GM12878 (cell line): ENCODE data around the gene RPS27L. TPM values are rescaled to one million over a fixed set of nuclear protein-coding genes. Genes with fewer than 3 reads are reported as not detected.

Experiments used
- ATAC-seq: fragments of 200-7000 bp; cut with Tn5 transposase; 3 replicates; pipeline ENCODE4 v1.9.1; 2020; ENCODE audit warnings: mild to moderate bottlenecking, moderate library complexity
- BruUV-seq: library from RNA; stranded (reverse); fragments of 400-500 nt; replicated peaks from 2 replicates; lab custom pipeline; 2021; lab: Mats Ljungman, UMichigan
- CTCF ChIA-PET: fragments of 300-600 bp; sonication (Branson Sonifier 250); formaldehyde crosslinking; extraction: SDS; loops from one replicate; lab custom pipeline; 2021; ENCODE audit warnings: inconsistent platforms; lab: Yijun Ruan, JAX
- POLR2A ChIA-PET: fragments of 350-600 bp; formaldehyde crosslinking; extraction: SDS; loops from one replicate; lab custom pipeline; 2021; ENCODE audit warnings: inconsistent platforms; lab: Charles Lee
- RAD21 ChIA-PET: fragments of 300-600 bp; sonication (Branson Sonifier 250); formaldehyde crosslinking; loops from one replicate; lab custom pipeline; 2023; ENCODE audit warnings: antibody characterized with exemption; ENCODE audit not compliant: unreplicated experiment; lab: Charles Lee
- SMC1A ChIA-PET: fragments of 300-600 bp; sonication (Branson Sonifier 250); formaldehyde crosslinking; loops from one replicate; lab custom pipeline; 2023; ENCODE audit not compliant: unreplicated experiment, uncharacterized antibody; lab: Charles Lee
- DNase-seq: peaks from one replicate; pipeline ENCODE4 v3.0.0-alpha.2; 2011; ENCODE audit warnings: low read depth, low spot score
- FAIRE-seq: peaks from 3 replicates; lab custom pipeline; 2011; peaks lifted over from hg19 to GRCh38; lab: Jason Lieb, UNC
- H2AFZ ChIP-seq: 2 replicates; pipeline ENCODE4 v1.6.0; 2011; ENCODE audit warnings: low read depth, low read length, control low read depth; ENCODE audit not compliant: control insufficient read depth
- H3K27ac ChIP-seq: 2 replicates; pipeline ENCODE4 v1.5.1; 2011; ENCODE audit warnings: control low read depth; ENCODE audit not compliant: control insufficient read depth, insufficient read depth
- H3K27me3 ChIP-seq, 2 experiments: replicated peaks in 1 of 2; 2 replicates each; pipeline versions ENCODE4 v1.6.0 to v1.6.1; 2011; ENCODE audit warnings: low read length in 1 of 2; ENCODE audit not compliant: control insufficient read depth in 2 of 2, insufficient read depth in 2 of 2
- H3K36me3 ChIP-seq, 2 experiments: 2 replicates each; pipeline ENCODE4 v1.5.1; 2011; ENCODE audit warnings: low read length in 1 of 2; ENCODE audit not compliant: control insufficient read depth in 2 of 2, insufficient read depth in 2 of 2
- H3K4me1 ChIP-seq: 2 replicates; pipeline ENCODE4 v1.6.1; 2011; ENCODE audit warnings: mild to moderate bottlenecking, low read length, moderate library complexity, mixed read lengths; ENCODE audit not compliant: control insufficient read depth, insufficient read depth
- H3K4me2 ChIP-seq: 2 replicates; pipeline ENCODE4 v1.6.0; 2011; ENCODE audit warnings: control low read depth; ENCODE audit not compliant: control insufficient read depth, insufficient read depth
- H3K4me3 ChIP-seq: fragments of 200-600 bp; sonication (generic); 2 replicates; pipeline ENCODE4 v1.5.1; 2016
- H3K79me2 ChIP-seq: 2 replicates; pipeline ENCODE4 v1.6.0; 2011; ENCODE audit warnings: low read length; ENCODE audit not compliant: control insufficient read depth, insufficient read depth
- H3K9ac ChIP-seq: 2 replicates; pipeline ENCODE4 v1.8.0; 2011; ENCODE audit warnings: low read length, control low read depth, mixed read lengths; ENCODE audit not compliant: control insufficient read depth, insufficient read depth
- H3K9me3 ChIP-seq: replicated peaks from 3 replicates; pipeline ENCODE4 v1.5.1; 2011; ENCODE audit warnings: mild to moderate bottlenecking, low read length; ENCODE audit not compliant: control insufficient read depth, insufficient read depth
- H4K20me1 ChIP-seq: 2 replicates; pipeline ENCODE4 v1.6.0; 2011; ENCODE audit not compliant: control insufficient read depth, insufficient read depth
- ATF7 ChIP-seq: fragments of 450-650 bp; IDR thresholded peaks from 2 replicates; pipeline ENCODE4 v1.6.1; 2016; ENCODE audit warnings: low read depth, mild to moderate bottlenecking
- BCL11A ChIP-seq: IDR thresholded peaks from 2 replicates; pipeline ENCODE4 v1.6.1; 2011; ENCODE audit warnings: low read depth, low read length
- BMI1 ChIP-seq: fragments of 450-650 bp; IDR thresholded peaks from 2 replicates; pipeline ENCODE4 v1.6.1; 2016; ENCODE audit warnings: mild to moderate bottlenecking, moderate library complexity, borderline replicate concordance
- FOS ChIP-seq: IDR thresholded peaks from 3 replicates; pipeline ENCODE4 v1.6.1; 2011; ENCODE audit warnings: borderline replicate concordance; ENCODE audit not compliant: insufficient read length; ENCODE audit errors: extremely low read depth
- FOXM1 ChIP-seq: IDR thresholded peaks from 2 replicates; pipeline ENCODE4 v1.6.1; 2012; ENCODE audit warnings: low read depth, mild to moderate bottlenecking, inconsistent platforms, low read length, moderate library complexity
- HDAC2 ChIP-seq: fragments of 200-600 bp; sonication (generic); IDR thresholded peaks from 2 replicates; pipeline ENCODE4 v1.6.1; 2017
- MTA3 ChIP-seq: IDR thresholded peaks from 2 replicates; pipeline ENCODE4 v1.6.1; 2012; ENCODE audit warnings: low read length, inconsistent platforms, borderline replicate concordance
- MYB ChIP-seq: fragments of 150-350 bp; IDR thresholded peaks from 2 replicates; pipeline ENCODE4 v1.6.1; 2014; ENCODE audit warnings: mild to moderate bottlenecking, low read depth, low read length, borderline replicate concordance
- POU2F2 ChIP-seq: IDR thresholded peaks from 3 replicates; pipeline ENCODE4 v1.6.1; 2011; ENCODE audit warnings: low read depth, mild to moderate bottlenecking, low read length, borderline replicate concordance
- WGBS: methylation state at CpG from one replicate; pipeline ENCODE4 v1.1.6; 2016; ENCODE audit warnings: low lambda C conversion rate; ENCODE audit not compliant: insufficient replicate concordance, insufficient coverage; ENCODE audit errors: missing lambda C conversion rate; 5-methylcytosine and 5-hydroxymethylcytosine counted together
- in situ Hi-C: fragments of 300-500 bp; cut with MboI; formaldehyde crosslinking; loops from 9 replicates; pipeline ENCODE4 v1.14.3; 2018; ENCODE audit warnings: mixed read lengths
- intact Hi-C: fragments of 100-400 bp; cut with micrococcal nuclease; formaldehyde crosslinking; loops from one replicate; pipeline ENCODE4 v1.14.2; 2022; ENCODE audit not compliant: unreplicated experiment
- polyA plus RNA-seq, 11 experiments: library from polyadenylated mRNA; depleted of rRNA in 4 of 11; unstranded in 6 of 11; stranded (reverse) in 5 of 11; fragments of >200 nt; fragmentation: Nextera tagmentation in 4 of 11; fragmentation: Illumina TruSeq in 1 of 11; extraction: Ambion mirVana in 4 of 11; extraction: Trizol in 1 of 11; gene quantifications; 1 replicate in 1 of 11; 2 replicates in 10 of 11; pipeline versions ENCODE4 v1.2.1 to v1.2.3, GENCODE V29; 2011 to 2016; ENCODE audit warnings: inconsistent platforms in 2 of 11, missing spikeins in 2 of 11, low read depth in 1 of 11
- total RNA-seq, 4 experiments: library from RNA; depleted of rRNA in 3 of 4; stranded (reverse); fragments of >200 nt in 3 of 4; fragmentation: Illumina TruSeq in 1 of 4; extraction: Trizol in 1 of 4; gene quantifications; 2 replicates each; pipeline versions ENCODE4 v1.2.1 to v1.2.3, GENCODE V29; 2013 to 2021

The RPS27L gene
- total and polyA plus RNA-seq, 10 of the 15 experiments (the other 5 are each of a cell fraction or from before 2014, with no cell fraction given) = 133 to 970 (median 220) TPM

GRCh38 chr15:63110428-63111026 lies 46.8 kb downstream of the RPS27L start:
- intact Hi-C loops = no loop called here
- in situ Hi-C loops = no loop called here
- POLR2A ChIA-PET = no interaction called here
- no peaks in the 10 kb centered on the region; a peak in 2 of 4 replicates for H3K27me3 ChIP-seq
- RAD21 ChIA-PET = no interaction called here
- no peak overlapping the region for H3K27ac ChIP-seq
- CTCF ChIA-PET = interaction anchor here (0.6 kb wide), 1 partner anchor 279 kb away, joined by 3 read pairs; no protein-coding TSS in a partner anchor
- H3K4me2 ChIP-seq = no peak overlapping the region
- 64% methylated on average over 3 of the region's 3 CpGs for WGBS
- DNase-seq = no peak
- no peak overlapping the region for H3K4me3 ChIP-seq
- no peak overlapping the region for H3K9ac ChIP-seq
- no peaks in the 10 kb centered on the region for H4K20me1 ChIP-seq
- H2AFZ ChIP-seq = no peak overlapping the region
- SMC1A ChIA-PET = interaction anchor here (1.5 kb wide), 1 partner anchor 10 kb away, joined by 4 read pairs; no protein-coding TSS in a partner anchor
- no peaks in the 10 kb centered on the region for H3K79me2 ChIP-seq
- no peaks in the 10 kb centered on the region for H3K36me3 ChIP-seq
- BruUV-seq = no TSS peak
- TF ChIP-seq POU2F2 = no peak
- no peak for TF ChIP-seq FOXM1
- TF ChIP-seq ATF7 = no peak
- no peak for TF ChIP-seq MTA3
- TF ChIP-seq BMI1 = no peak
- TF ChIP-seq MYB = no peak
- no peak for TF ChIP-seq HDAC2
- no peak for TF ChIP-seq FOS
- no peak for TF ChIP-seq BCL11A
- ATAC-seq = no peak
- no peaks in the 10 kb centered on the region; the same call in 2 of the 3 replicates for H3K9me3 ChIP-seq
- no peak for FAIRE-seq
- H3K4me1 ChIP-seq = no peaks in the 10 kb centered on the region
